HG02678 (cell line): ENCODE data around the gene RAD9B.
"Not testable (repeated sequence)": the region's sequence is repeated elsewhere in the genome, so short reads cannot be mapped to it uniquely, and the experiment has no call there.

Experiments used
- ATAC-seq: cut with Tn5 transposase; IDR thresholded peaks from one replicate; pipeline ENCODE4 v1.9.1; 2021; ENCODE audit warnings: mild to moderate bottlenecking, moderate library complexity; ENCODE audit not compliant: unreplicated experiment

The RAD9B gene

DNA sequence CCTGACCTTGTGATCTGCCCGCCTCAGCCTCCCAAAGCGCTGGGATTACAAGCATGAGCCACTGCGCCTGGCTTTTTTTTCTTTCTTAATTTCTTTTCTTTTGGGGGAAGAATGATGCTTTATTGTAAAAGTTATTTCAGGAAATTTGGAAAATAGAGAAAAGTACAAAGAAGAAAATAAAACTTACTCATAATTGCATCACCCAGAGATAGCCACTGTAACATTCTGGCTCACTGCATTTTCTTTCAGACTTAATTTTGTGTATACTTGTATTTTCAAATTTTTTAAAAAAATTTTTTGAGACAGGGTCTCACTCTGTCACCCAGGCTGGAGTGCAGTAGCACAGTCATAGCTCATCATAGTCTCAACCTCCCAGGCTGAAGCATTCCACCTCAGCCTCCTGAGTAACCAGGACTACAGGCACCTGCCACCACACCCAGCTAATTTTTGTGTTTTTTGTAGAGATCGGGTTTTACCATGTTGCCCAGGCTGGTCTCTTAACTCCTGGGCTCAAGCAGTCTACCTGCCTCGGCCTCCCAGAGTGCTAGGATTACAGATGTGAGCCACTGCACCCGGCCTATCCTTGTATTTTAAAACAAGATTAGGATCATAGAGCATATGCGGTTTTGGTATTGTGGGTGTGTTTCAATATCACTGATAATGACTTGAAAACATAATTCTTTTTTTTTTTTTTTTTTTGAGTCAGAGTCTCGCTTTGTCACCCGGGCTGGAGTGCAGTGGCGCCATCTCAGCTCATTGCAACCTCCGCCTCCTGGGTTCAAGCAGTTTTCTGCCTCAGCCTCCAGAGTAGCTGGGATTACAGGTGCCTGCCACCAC lies 19.0 kb downstream of the RAD9B start:
- ATAC-seq: not testable (repeated sequence)

DNA sequence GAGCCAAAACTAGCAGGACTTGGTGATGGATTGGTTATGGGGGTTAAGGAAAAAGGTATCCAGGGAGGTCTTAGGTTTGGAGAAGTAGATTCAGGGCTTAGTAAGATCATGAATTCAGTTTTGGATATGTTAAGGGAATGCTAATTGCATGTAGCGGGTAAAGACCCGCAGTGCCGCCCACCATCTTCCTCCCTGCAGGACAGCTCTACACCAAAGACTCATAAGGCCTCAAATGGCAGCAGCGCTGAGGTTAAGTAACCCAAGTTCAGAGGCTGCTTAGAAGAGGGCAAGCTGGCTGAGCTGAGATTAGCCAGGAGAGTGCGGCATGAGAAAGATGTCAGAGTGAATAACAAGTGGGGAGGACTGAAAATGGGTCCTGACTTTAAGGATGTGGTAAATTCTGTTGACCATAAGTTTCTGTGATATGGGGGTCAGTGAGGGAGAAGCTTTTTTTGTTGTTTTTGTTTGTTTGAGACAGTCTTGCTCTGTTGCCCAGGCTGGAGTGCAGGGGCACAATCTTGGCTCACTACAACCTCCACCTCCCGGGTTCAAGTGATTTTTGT lies 26.2 kb downstream of the RAD9B start:
- ATAC-seq: no peak

- no peak for ATAC-seq
These were observed 28.4 kb downstream of the RAD9B start for GRCh38 chr12:110530511-110530910.

DNA sequence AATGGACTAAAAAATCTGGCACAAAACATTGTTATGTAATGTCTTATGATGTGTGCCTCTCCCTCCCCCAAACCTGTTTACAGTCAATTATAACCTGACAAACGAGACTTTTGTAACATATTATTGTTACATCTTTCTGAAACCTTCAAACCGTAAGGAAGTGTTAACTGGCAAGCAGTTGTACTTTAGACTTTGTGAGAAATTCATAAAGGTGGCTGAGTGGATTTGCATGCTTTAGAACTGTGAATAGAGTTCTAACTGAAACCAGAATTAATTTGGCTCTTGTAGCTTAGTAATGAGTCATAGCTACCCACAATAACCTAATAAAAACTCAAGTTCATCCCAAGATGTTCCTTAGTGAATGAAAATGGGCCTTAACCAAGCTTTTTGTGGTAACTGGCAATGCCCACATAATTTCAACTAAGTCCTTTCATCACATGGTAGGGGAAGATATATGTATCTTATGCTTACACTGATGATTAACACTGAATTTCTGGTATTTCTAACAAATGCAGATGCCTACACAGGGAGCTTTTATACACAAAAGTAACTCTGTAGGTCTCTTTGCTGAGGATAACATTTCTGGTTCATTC lies 29.7 kb downstream of the RAD9B start:
- ATAC-seq: peak; percentile 85

GRCh38 chr12:110532644-110533043 lies 30.5 kb downstream of the RAD9B start:
- no peak for ATAC-seq

DNA sequence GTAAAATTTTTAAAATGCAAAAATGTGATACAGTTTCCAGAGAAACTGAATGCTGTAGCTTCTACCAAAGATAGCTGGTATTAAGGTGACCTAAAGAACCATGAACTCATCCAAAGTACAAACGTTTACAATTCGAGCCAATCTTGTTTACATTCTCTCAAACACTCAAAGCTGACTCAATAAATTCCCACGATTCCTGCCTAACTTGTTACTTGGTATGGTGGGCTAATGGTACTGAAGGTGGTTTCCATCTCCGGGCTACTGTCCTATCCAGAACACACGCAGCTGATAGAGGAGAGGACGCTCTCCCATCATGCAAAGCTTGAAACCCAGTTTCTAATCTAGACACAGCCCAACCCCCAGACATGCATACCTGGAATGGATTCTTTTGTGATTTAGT lies 31.5 kb downstream of the RAD9B start:
- ATAC-seq: no peak

GRCh38 chr12:110534811-110535210 lies 32.7 kb downstream of the RAD9B start:
- no peak for ATAC-seq

- no peak for ATAC-seq
These were observed 34.9 kb downstream of the RAD9B start for GRCh38 chr12:110536834-110537604.

DNA sequence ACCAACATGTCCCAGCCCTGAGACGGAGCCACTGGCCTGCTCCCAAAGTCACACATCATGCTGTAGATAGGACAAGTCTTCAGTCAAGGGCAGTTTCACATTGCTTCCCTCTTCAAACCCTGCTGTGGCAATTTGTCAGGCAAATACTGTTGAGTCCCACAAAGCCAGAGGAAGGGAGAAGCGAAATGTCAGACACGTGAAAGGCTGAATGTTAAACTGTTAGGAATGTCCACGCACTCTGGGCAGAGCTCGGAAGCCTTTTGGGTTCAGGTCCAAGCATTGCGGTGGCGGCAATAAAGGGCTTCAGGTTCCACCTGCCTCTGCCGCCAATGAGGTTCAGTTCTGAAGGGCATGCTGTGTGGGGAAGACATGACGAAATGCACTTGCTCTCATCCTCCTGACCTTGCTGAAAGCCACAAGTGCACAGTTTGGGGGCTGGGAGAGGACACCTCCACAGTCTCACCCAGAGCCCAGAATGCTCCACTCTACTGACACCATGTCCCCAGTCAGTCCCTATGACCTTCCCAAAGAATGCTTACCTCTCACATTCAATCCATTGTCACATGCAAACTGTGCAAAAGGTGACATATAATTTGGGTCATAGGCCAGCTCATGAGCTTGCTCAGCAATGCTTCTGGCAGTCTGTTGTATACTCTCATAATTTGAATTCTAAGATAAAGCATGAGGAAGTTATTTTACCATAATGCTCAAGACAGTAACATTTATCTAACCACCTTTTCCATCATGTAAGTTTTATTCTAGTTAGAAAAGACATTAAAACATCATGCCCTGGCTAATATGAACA lies 35.7 kb downstream of the RAD9B start:
- ATAC-seq: no peak

GRCh38 chr12:110538869-110539622 lies 36.9 kb downstream of the RAD9B start:
- ATAC-seq: no peak

DNA sequence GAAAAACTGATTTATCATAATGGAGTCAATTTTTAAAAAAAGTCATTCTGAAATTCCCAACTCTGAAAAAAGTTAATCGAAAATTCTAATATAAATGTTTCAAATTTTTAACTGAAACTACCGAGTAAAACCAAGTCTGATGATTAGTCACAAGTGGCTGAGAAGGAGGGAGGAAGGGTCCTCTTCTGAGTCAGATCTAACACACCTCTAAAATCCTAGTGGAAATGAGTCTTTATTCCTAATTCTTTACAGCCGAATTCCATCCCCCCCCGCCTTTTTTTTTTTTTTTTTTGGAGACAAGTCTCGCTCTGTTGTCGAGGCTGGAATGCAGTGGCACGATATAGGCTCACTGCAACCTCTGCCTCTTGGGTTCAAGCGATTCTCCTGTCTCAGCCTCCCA lies 37.9 kb downstream of the RAD9B start:
- ATAC-seq: no peak

- no peak for ATAC-seq
These were observed 41.3 kb downstream of the RAD9B start for GRCh38 chr12:110543252-110543959.

GRCh38 chr12:110543965-110544364 lies 41.8 kb downstream of the RAD9B start:
- no peak for ATAC-seq

DNA sequence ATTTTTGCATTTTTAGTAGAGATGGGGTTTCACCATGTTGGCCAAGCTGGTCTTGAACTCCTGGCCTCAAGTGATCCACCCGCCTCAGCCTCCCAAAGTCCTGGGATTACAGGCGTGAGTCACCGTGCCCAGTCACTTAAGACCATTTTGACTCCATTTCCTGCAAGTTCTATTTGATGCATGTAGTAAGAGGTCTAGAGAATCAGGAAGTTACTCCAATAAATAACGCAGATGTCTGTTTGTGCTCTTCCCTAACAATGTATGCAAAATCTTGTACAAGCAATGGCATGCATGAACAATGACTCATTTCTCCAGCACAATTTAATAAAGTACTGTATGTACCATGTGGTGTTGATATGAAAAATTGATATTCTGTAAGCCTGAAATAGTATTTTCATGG lies 43.1 kb downstream of the RAD9B start:
- not testable (repeated sequence) for ATAC-seq

DNA sequence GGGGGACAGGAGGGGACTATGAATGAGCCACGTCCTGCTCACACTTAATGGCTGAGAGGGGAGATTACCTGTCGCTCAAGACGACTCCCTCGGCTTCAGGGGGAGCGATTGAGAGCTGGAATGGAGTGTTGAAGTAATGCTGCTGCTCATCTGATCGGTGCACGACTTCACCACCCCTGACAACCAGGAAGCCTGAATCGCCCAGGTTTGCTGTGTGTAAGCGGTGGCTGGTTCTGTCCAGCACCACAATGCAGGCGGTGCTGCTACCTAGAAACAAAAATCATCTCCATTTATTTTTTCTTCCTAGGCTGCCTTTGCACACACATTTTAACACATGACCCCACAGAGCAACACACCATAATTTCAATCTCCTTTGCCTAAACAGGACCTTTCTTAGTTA lies 43.7 kb downstream of the RAD9B start:
- ATAC-seq: no peak

DNA sequence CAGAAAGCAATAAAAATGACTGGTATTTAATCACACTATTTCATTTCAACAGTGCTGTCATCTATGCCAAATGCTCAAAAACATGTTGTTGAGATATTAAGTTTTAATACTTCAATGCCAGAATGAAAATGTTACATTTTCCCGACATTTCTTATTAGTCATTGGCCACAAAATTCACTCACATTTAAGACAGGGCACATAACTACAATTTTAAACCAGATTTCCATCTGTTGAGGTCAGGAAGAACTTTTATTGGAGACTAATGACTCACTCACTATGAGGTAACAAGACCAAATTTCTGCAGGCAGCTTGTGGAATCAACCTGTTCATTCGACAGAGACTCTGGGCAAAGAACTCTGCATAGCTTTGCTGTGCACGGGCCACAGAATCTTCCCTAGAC lies 44.2 kb downstream of the RAD9B start:
- ATAC-seq: no peak

GRCh38 chr12:110547090-110547489 lies 45.0 kb downstream of the RAD9B start:
- ATAC-seq: no peak

- no peak for ATAC-seq
These were observed 46.5 kb downstream of the RAD9B start for GRCh38 chr12:110548678-110549077.

GRCh38 chr12:110549716-110550115 lies 47.6 kb downstream of the RAD9B start:
- ATAC-seq: no peak
